ENCODE measurements around the gene CXCR3.
"Not testable (repeated sequence)": the region's sequence is repeated elsewhere in the genome, so short reads cannot be mapped to it uniquely, and the experiment has no call there.

CXCR3 gene

GRCh38 chrX:71607488-71607887 is 10.8 kb downstream of the CXCR3 start:
- no peak for DNase-seq

- no peak for DNase-seq
These were observed 11.6 kb downstream of the CXCR3 start for GRCh38 chrX:71606536-71607216.

GRCh38 chrX:71604796-71605568 is 13.3 kb downstream of the CXCR3 start:
- DNase-seq = no peak

- DNase-seq = no peak
These were observed 14.2 kb downstream of the CXCR3 start for GRCh38 chrX:71604141-71604540.

- DNase-seq = no peak
These were observed 14.7 kb downstream of the CXCR3 start for GRCh38 chrX:71603618-71604017.

- no peak for DNase-seq
These were observed 18.3 kb downstream of the CXCR3 start for GRCh38 chrX:71599965-71600364.

GRCh38 chrX:71593210-71593609 is 25.1 kb downstream of the CXCR3 start:
- DNase-seq = not testable (repeated sequence)

- no peak for DNase-seq
These were observed 31.4 kb downstream of the CXCR3 start for GRCh38 chrX:71586929-71587328.

GRCh38 chrX:71581210-71581609 is 37.1 kb downstream of the CXCR3 start:
- no peak for DNase-seq

GRCh38 chrX:71579990-71580380 is 38.3 kb downstream of the CXCR3 start:
- DNase-seq = no peak

- no peak for DNase-seq
These were observed 38.9 kb downstream of the CXCR3 start for GRCh38 chrX:71579136-71579989.

GRCh38 chrX:71578253-71579135 is 39.8 kb downstream of the CXCR3 start, which contains the start of gene GCNA:
GCNA (plus strand) TSS chrX:71578437; CDS start chrX:71580822, 2,385 bp downstream.
- DNase-seq = no peak

GRCh38 chrX:71577682-71578081 is 40.6 kb downstream of the CXCR3 start:
- DNase-seq = no peak

- DNase-seq = no peak
These were observed 44.7 kb downstream of the CXCR3 start for GRCh38 chrX:71573590-71573989.

- not testable (repeated sequence) for DNase-seq
These were observed 46.9 kb downstream of the CXCR3 start for GRCh38 chrX:71571390-71571789.
